Measurements from ENCODE around the gene PTPRN2. TPM values are rescaled to one million over a fixed set of nuclear protein-coding genes. Genes with fewer than 3 reads are reported as not detected.

Gene PTPRN2
- total and polyA plus RNA-seq, 2 of the 8 experiments (the other 6 are each of a cell fraction or from before 2014, with no cell fraction given): 2.6 to 4.5 TPM

GRCh38 chr7:157795199-157795598, 792.4 kb downstream of the PTPRN2 start (continued):
- no peak for TF ChIP-seq CHD7 (IDR thresholded peaks at IDR 0.05; ENCODE audit: insufficient replicate concordance, low read length)
- no peak for TF ChIP-seq TAF7 (optimal IDR thresholded peaks at IDR 0.05; ENCODE audit: borderline replicate concordance, low read depth, low read length)
- no peak for TF ChIP-seq RXRA (IDR thresholded peaks at IDR 0.05; ENCODE audit: insufficient read depth, low read depth, low read length)
- TF ChIP-seq SP2 (IDR thresholded peaks at IDR 0.05; ENCODE audit: low read length): no peak
- no peak for TF ChIP-seq TBP (IDR thresholded peaks at IDR 0.05; ENCODE audit: low read depth, low read length)
- TF ChIP-seq CEBPB (IDR thresholded peaks at IDR 0.05; ENCODE audit: low read depth, low read length): no peak
- no peak for TF ChIP-seq CHD1 (IDR thresholded peaks at IDR 0.05; ENCODE audit: low read depth, low read length)
- no peak for TF ChIP-seq GABPA (IDR thresholded peaks at IDR 0.05; ENCODE audit: borderline replicate concordance, insufficient read depth, low read length)
- TF ChIP-seq HDAC2 (IDR thresholded peaks at IDR 0.05; ENCODE audit: borderline replicate concordance in 1 of 2, low read depth in 2 of 2, low read length in 2 of 2): no peak

Data from H1 (cell line).